Upper lobe of right lung (tissue), 1 donor: ENCODE measurements around the gene B4GALNT3. TPM values are rescaled to one million over a fixed set of nuclear protein-coding genes. Genes with fewer than 3 reads are reported as not detected.
"Not testable (repeated sequence)": the region's sequence is repeated elsewhere in the genome, so short reads cannot be mapped to it uniquely, and the experiment has no call there.

Experiments used
- ATAC-seq: fragments of 200-7000 bp; cut with Tn5 transposase; one replicate; pipeline ENCODE4 v1.9.1; 2020; ENCODE audit warnings: mild to moderate bottlenecking, moderate library complexity
- DNase-seq: peaks from one replicate; pipeline ENCODE4 v3.0.0-alpha.2; 2020
- H3K27ac ChIP-seq: fragments of 200-600 bp; one replicate; pipeline ENCODE4 v1.8.0; 2022
- H3K27me3 ChIP-seq: fragments of 200-600 bp; one replicate; pipeline ENCODE4 v1.8.0; 2022; ENCODE audit warnings: mild to moderate bottlenecking
- H3K36me3 ChIP-seq: fragments of 200-600 bp; one replicate; pipeline ENCODE4 v1.8.0; 2022
- H3K4me1 ChIP-seq: fragments of 200-600 bp; one replicate; pipeline ENCODE4 v1.8.0; 2022
- H3K4me3 ChIP-seq: fragments of 200-600 bp; one replicate; pipeline ENCODE4 v1.8.0; 2022; ENCODE audit warnings: mild to moderate bottlenecking
- H3K9me3 ChIP-seq: fragments of 200-600 bp; one replicate; pipeline ENCODE4 v1.8.0; 2022
- intact Hi-C: fragments of 100-400 bp; cut with DNase I; formaldehyde crosslinking; loops from one replicate; pipeline ENCODE4 v1.11.0; 2022
- long read RNA-seq: library from polyadenylated mRNA; unstranded; transcript quantifications from one replicate; pipeline ENCODE4 v2.0.0, GENCODE V29; 2021
- total RNA-seq: library from RNA; stranded (reverse); fragmentation: NEBNext Ultra II Directional; extraction: Animal tissue kit (Norgen Biotek cat#: 25700); gene quantifications from one replicate; pipeline ENCODE4 v1.2.1, GENCODE V29; 2021
- TF ChIP-seq, protein P1 (sequence below): fragments of 200-600 bp; IDR thresholded peaks from one replicate; pipeline ENCODE4 v1.8.0; 2022; ENCODE audit warnings: antibody characterized with exemption
- donor health status: DM: no; HTN: yes; CAD: no; lungs with severe emphysema.

B4GALNT3 gene
- total RNA-seq = 14.0 TPM
- long read RNA-seq, full-length matches to known transcripts = 4 of 29 reads
- long read RNA-seq, partial matches to known transcripts = 7 of 29 reads
- long read RNA-seq, other reads (novel, unspliced or antisense) = 18 of 29 reads

DNA sequence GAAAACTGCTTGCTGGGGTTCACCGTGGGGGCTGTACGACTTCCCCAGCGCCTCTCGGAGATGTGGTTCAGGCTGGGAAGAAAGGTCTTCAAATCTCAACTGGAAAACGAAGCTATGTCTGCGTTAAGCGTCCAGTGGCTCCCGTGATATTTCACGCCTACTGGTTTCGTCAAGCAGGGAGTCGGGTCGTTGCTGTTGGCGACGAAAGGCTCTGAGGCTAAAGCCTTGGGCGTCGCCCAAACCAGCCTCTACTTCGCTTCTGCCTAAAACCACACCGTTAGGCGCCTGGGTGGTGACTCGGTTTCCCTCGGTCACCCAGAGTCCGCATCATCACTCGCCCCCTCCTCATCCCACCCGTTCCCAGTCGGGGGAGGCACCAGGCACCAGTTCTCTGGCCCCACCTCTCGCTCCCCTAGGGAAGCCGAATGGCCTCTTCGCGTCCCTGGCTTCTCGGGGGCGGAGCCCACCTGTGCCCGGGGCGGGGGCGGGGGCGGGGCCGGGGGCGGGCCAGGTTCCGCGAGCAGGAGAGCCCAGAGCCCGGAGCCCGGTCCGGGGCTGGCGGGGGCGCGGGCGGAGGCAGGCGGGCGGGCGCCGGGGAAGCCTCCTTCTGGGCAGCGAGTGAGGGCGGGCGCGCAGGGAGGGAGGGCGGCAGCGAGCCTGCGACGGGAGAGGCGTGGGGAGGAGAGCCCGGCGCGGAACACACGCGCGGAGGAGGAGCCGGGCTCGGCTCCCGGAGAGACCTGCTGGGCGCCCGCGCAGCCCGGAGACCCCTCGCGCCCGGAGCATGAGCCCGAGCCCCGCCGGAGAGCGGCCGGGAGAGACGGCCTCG is at the start of gene B4GALNT3:
Gene B4GALNT3, plus strand, starts transcription at position 510 of the 829 bp plus-strand sequence. CDS start 438 bp downstream, outside the sequence.
- Histone ChIP-seq H3K27ac (peak within 1 kb of the TSS; percentile 60), H3K36me3 (no peaks in the 10 kb centered on the region), H3K4me1 (peaks cover 6% of the 10 kb centered on the region), H3K4me3 (peak within 1 kb of the TSS; percentile 55), H3K27me3 (peaks cover 24% of the 10 kb centered on the region), H3K9me3 (no peaks in the 10 kb centered on the region)
- ATAC-seq (peak; percentile 91), DNase-seq (peak; percentile 89)
- intact Hi-C loops = no loop called here
- TF ChIP-seq, protein P1, sequence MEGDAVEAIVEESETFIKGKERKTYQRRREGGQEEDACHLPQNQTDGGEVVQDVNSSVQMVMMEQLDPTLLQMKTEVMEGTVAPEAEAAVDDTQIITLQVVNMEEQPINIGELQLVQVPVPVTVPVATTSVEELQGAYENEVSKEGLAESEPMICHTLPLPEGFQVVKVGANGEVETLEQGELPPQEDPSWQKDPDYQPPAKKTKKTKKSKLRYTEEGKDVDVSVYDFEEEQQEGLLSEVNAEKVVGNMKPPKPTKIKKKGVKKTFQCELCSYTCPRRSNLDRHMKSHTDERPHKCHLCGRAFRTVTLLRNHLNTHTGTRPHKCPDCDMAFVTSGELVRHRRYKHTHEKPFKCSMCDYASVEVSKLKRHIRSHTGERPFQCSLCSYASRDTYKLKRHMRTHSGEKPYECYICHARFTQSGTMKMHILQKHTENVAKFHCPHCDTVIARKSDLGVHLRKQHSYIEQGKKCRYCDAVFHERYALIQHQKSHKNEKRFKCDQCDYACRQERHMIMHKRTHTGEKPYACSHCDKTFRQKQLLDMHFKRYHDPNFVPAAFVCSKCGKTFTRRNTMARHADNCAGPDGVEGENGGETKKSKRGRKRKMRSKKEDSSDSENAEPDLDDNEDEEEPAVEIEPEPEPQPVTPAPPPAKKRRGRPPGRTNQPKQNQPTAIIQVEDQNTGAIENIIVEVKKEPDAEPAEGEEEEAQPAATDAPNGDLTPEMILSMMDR = no peak

DNA sequence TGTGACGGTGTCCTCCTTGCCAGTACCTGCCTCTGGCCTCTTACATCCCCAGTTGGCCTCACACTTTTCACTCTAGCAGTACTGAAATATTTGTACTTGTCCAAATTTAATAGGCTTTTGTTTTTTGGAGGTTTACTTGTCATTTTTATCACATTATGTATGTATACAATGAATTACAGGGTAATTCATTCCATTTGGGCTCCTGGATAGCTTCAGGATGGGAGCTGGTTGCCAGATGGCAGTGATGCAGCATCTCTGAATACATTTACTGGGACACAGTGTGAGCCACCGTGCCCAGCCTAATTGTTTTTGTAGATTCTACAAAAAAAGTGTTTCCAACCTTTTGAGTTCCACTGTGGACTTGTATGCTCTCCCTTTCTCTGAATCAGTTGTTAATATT is 44.9 kb upstream of the B4GALNT3 start:
- Histone ChIP-seq H3K27me3 (no peaks in the 10 kb centered on the region), H3K9me3 (no peaks in the 10 kb centered on the region), H3K4me1 (no peaks in the 10 kb centered on the region), H3K4me3 (no peak overlapping the region), H3K27ac (no peak overlapping the region), H3K36me3 (peaks cover 55% of the 10 kb centered on the region)
- ATAC-seq (no peak), DNase-seq (no peak)
- intact Hi-C loops = no loop called here
- TF ChIP-seq, protein P1 = no peak

DNA sequence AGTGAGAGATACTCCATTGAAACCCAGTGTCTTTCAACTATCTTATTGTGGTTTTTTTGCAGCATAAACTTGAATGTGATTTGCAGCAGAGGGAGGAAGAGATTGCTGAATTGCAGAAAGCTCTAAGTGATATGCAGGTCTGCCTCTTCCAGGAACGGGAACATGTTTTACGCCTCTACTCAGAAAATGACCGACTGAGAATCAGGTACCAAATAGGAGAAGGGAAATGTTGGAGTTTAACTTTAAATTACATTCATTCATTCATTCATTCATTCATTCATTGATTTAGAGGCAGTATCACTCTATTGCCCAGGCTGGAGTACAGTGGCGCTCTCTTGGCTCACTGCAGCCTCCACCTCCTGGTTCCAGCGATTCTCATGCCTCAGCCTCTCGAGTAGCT is 41.3 kb upstream of the B4GALNT3 start:
- intact Hi-C loops = no loop called here

DNA sequence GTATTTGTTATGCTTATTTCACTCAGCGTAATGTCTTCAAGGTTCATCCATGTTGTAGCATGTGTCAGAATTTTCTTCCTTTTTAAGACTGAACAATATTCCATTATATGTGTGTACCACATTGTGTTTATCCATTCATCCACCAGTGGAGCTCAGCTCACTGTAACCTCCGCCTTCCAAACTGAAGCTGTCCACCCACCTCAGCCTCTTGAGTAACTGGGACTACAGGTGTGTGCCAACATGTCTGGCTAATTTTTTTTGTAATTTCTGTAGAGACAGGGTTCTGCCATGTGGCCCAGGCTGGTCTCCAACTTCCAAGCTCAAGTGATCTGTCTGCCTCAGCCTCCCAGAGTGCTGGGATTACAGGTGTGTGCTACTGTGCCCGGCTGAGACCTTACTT is 37.2 kb upstream of the B4GALNT3 start:
- intact Hi-C loops = no loop called here
- Histone ChIP-seq H3K27me3 (no peaks in the 10 kb centered on the region), H3K4me1 (no peaks in the 10 kb centered on the region), H3K27ac (no peak overlapping the region), H3K9me3 (no peaks in the 10 kb centered on the region), H3K36me3 (peaks cover 18% of the 10 kb centered on the region), H3K4me3 (no peak overlapping the region)
- DNase-seq (no peak), ATAC-seq (no peak)
- TF ChIP-seq, protein P1 = no peak

More for the DNA sequence above, 41.3 kb upstream of the B4GALNT3 start:
- ATAC-seq (no peak), DNase-seq (no peak)
- Histone ChIP-seq H3K27ac (no peak overlapping the region), H3K36me3 (peaks cover 31% of the 10 kb centered on the region), H3K4me1 (no peaks in the 10 kb centered on the region), H3K9me3 (no peaks in the 10 kb centered on the region), H3K27me3 (no peaks in the 10 kb centered on the region), H3K4me3 (no peak overlapping the region)
- TF ChIP-seq, protein P1 = no peak

DNA sequence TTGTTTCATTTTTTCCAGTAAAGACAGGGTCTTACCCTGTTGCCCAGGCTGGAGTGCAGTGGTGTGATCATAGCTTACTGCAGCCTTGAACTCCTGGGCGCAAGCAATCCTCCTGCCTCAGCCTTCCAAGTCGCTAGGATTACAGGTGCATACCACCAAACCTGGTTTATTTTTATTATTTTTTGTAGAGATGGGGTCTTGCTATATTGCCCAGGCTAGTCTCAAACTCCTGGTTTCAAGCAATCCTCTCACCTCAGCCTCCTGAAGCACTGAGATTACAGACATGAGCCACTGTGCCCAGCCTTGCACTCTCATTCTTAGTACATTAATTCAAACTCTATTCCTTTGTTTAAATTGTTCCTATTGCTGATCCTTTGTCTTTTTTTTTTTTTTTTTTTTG is 24.0 kb upstream of the B4GALNT3 start:
- peaks cover 73% of the 10 kb centered on the region for H3K36me3 ChIP-seq
- intact Hi-C loops = not testable (repeated sequence)

DNA sequence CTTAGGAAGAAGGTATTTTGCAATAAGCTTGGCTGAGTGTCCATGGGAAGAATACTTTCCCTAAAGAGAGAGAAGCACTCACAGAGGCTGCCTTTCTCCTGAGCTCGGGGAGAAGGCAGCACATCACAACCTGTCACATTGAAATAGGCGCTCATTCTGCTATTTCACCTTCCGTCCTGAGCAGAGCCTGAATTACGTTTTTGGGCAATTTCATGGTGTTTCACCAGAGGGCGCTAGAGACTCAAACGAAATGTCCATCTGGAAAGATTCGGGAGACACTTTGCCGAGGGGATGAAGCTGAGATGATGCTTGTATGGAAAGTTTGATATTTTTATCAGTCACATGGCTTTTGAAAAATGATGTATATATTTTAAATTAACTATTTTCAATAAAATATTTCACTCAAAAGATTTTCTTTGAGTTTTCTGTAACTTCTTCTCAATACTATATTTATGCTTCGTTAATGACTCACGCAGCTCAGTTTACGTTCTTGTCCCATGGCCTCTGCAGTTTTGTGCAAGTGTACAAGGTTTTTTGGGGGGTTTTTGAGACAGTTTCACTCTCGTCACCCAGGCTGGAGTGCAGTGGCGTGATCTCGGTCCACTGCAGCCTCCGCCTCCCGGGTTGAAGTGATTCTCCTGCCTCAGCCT is 17.4 kb upstream of the B4GALNT3 start:
- H3K4me1 ChIP-seq = no peaks in the 10 kb centered on the region
- DNase-seq (no peak), ATAC-seq (peak; percentile 74)
- H3K27ac ChIP-seq = no peak overlapping the region
- H3K36me3 ChIP-seq = peaks cover 19% of the 10 kb centered on the region
- intact Hi-C loops = no loop called here
- no peaks in the 10 kb centered on the region for H3K9me3 ChIP-seq
- no peaks in the 10 kb centered on the region for H3K27me3 ChIP-seq
- H3K4me3 ChIP-seq = no peak overlapping the region
- TF ChIP-seq, protein P1 = peak; percentile 76

More for the DNA sequence above, 24.0 kb upstream of the B4GALNT3 start:
- not testable (repeated sequence) for DNase-seq, ATAC-seq, H3K4me1 ChIP-seq, H3K9me3 ChIP-seq, H3K4me3 ChIP-seq, H3K27me3 ChIP-seq, H3K27ac ChIP-seq
